KOPT-K1 (cell line): ENCODE data around the gene SMIM22.

Source experiments
- H3K27ac ChIP-seq: fragments of 200-600 bp; sonication (generic); 2 replicates; pipeline ENCODE4 v1.5.1; 2016; ENCODE audit warnings: antibody characterized with exemption, mild to moderate bottlenecking, low read depth, low read length; ENCODE audit not compliant: poor library complexity, severe bottlenecking
- H3K36me3 ChIP-seq: fragments of 200-600 bp; sonication (generic); 2 replicates; pipeline ENCODE4 v1.5.1; 2017; ENCODE audit warnings: antibody characterized with exemption, mild to moderate bottlenecking, low read length, moderate library complexity; ENCODE audit not compliant: insufficient read depth
- H3K9me3 ChIP-seq: fragments of 200-600 bp; sonication (generic); 2 replicates; pipeline ENCODE4 v1.5.1; 2017; ENCODE audit warnings: antibody characterized with exemption, low read length, mild to moderate bottlenecking; ENCODE audit not compliant: insufficient read depth, poor library complexity, severe bottlenecking

Gene SMIM22

DNA sequence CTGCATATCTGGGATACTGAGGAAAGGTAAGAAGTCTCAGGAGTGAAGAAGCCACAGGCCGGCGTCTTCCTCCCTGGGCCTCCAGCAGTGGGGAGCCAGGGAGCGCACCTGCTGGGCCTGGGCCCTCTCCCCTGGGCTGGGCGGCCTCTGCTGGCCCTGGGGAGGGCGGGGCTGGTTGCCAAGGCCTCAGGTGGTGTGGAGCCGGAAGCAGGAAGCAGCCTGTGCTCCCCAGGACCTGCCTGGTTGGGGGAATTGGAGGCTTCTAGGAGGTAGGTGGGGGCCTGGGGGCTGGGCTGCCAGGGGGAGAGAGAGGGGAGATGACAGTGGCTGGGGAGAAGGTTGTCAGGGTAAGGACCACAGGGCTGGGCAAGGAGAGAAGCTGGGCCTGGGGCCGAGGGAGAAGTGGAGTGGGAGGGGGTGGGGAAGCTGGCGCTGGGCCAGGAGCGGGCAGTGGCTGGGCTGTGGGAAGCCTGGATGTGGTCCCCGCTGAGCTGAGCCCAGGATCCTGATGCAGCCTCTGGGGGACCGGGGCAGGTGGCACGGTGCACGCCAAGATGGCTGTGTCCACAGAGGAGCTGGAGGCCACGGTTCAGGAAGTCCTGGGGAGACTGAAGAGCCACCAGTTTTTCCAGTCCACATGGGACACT lies at the start of gene SMIM22:
SMIM22 (plus strand) TSS at position 189 of the 647 bp plus-strand sequence; CDS start at position 555, 366 bp downstream.
- H3K27ac ChIP-seq: no peak within 1 kb of the TSS

GRCh38 chr16:4746215-4746614 lies 49.0 kb upstream of the SMIM22 start:
- H3K27ac ChIP-seq: peak overlapping the region; percentile 44
- H3K36me3 ChIP-seq: peaks cover 8% of the 10 kb centered on the region; the same call in 1 of the 2 replicates

More for the DNA sequence above, at the start of gene SMIM22:
- Histone ChIP-seq H3K36me3 (no peaks in the 10 kb centered on the region), H3K9me3 (no peaks in the 10 kb centered on the region)

DNA sequence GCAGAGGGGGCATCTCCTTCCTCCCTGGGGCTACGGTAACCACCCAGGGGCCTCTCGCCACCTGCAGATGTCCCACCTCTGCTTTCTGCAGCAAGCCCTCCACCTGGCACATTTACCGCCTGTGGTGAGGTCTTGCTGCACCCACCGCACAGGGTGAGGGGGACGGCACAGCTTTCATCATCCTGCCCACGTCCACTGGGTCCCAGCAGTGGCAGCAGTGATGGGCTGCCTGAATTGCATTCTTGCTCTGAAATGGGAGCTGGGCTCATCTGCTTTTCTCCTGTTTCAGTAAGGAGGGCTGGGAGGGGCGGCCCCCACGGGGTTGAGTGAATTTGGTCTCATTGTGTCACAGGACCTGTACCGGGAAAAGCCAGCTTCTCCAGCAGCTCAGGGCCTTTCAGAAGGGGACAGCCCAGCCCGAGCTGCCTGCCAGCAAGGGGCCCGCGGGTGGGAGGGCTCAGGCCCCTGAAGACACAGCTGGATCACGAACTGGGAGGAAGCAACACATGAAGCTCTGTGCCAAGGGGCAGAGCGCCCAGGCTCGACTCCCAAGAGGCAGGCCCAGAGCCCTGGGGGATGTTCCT lies 48.1 kb upstream of the SMIM22 start:
- peak overlapping the region; percentile 44 for H3K27ac ChIP-seq
- H3K36me3 ChIP-seq: peaks cover 17% of the 10 kb centered on the region
- no peaks in the 10 kb centered on the region for H3K9me3 ChIP-seq

More at GRCh38 chr16:4746215-4746614, 49.0 kb upstream of the SMIM22 start:
- H3K9me3 ChIP-seq: no peaks in the 10 kb centered on the region

DNA sequence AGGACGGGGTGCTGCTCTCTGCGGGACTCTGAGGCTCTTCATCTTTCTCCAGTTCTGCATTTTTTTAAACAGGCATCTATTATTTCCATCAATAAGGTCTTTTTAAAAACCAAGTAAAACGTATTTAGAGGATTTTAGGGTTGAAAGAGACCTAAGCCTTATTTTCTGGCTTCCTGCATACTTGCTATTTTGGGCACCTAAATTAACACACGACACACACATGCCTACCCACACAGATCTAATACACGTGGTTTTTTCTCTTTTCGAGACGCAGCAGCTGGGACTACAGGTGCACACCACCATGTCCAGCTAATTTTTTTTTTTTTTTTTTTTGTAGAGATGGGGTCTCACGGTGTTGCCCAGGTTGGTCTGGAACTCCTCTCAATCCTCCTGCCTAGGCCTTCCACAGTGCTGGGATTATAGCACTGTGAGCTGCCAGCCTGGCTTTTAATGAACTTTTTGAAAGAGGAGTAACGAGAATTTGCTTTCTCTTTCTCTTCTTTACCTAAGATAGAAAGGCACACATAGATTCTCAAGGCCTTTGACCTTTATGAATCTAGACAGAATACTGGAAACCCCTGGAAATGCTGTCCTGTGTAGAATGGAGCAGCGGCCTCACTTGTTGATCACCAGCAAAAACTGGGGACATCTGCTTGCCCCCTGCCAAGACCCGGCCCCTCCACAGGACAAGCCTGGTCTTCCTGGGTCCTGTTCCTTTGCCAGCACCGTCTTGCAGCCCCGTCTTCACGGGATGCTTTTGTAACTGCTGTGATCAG lies 47.1 kb upstream of the SMIM22 start:
- Histone ChIP-seq H3K27ac (peak overlapping the region; percentile 44), H3K36me3 (peaks cover 27% of the 10 kb centered on the region), H3K9me3 (no peaks in the 10 kb centered on the region)

DNA sequence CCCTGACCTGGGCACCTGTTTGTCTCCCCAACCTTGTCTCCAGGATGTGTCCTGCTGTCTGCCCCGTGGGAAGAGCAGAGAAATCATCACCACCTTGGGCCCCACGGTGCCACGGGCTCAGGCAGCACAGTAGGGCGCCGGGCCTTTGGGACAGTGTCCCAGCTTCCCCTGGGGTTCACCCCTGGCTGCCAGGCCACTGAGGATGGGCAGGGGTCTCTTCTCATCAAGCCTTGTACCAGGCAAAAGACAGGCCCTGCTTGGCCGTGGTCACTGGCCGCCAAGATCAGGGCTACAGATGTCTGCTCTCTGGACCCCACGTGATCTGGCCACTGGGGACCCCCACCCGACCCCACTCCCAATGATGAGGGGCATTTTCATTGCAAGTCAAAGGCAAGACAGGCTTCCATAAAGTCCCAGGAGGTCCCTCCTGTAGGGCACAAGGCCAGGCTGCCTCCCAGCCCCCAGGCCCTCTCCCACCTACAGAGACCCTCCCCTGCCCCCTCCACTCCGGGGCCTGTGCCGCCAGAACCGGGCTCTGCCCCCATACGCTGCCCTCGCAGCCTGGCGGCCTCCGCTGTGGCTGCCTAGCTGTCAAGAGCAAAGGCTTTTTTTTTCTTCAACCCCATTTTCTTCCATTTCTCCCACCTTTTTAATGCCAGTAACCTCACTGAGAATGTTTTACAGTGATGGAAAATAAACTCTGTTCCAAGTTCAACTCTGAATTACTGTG lies 46.3 kb upstream of the SMIM22 start:
- no peaks in the 10 kb centered on the region for H3K9me3 ChIP-seq
- peak overlapping the region; percentile 44 for H3K27ac ChIP-seq
- H3K36me3 ChIP-seq: peaks cover 34% of the 10 kb centered on the region

DNA sequence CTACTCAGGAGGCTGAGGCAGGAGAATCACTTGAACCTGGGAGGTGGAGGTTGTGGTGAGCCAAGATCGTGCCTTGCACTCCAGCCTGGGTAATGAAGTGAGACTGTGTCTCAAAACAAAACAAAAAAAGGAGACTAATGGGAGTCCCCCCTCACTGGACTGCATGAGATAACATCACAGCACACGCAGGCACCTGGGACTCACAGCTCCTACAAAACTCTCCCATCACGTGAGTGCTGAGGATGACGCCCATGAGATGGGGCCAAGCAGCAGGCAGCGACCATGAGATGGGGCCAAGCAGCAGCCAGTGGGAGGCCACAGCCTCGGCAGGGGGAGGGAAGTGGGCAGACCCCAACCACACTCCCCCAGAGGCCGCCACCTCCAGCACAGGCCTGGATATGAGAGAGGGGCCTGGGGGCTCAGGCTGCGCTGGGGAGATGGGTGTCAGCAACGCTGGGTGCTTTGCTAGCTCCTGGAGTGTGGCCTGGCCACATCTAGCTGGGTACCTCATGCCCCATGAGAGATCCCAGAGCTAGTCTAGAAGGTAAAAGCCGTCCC lies 45.4 kb upstream of the SMIM22 start:
- H3K27ac ChIP-seq: no peak overlapping the region
- H3K9me3 ChIP-seq: no peaks in the 10 kb centered on the region
- peaks cover 40% of the 10 kb centered on the region for H3K36me3 ChIP-seq

- H3K9me3 ChIP-seq: no peaks in the 10 kb centered on the region
- H3K27ac ChIP-seq: no peak overlapping the region
- peaks cover 51% of the 10 kb centered on the region for H3K36me3 ChIP-seq
These were observed 44.3 kb upstream of the SMIM22 start for GRCh38 chr16:4750896-4751295.

- H3K27ac ChIP-seq: no peak overlapping the region
- H3K36me3 ChIP-seq: peaks cover 55% of the 10 kb centered on the region
- no peaks in the 10 kb centered on the region for H3K9me3 ChIP-seq
These were observed 42.6 kb upstream of the SMIM22 start for GRCh38 chr16:4752351-4753100.

GRCh38 chr16:4753227-4753626 lies 41.9 kb upstream of the SMIM22 start:
- Histone ChIP-seq H3K36me3 (peaks cover 59% of the 10 kb centered on the region), H3K27ac (no peak overlapping the region), H3K9me3 (no peaks in the 10 kb centered on the region)

- no peak overlapping the region for H3K27ac ChIP-seq
- H3K9me3 ChIP-seq: no peaks in the 10 kb centered on the region
- H3K36me3 ChIP-seq: peaks cover 75% of the 10 kb centered on the region
These were observed 40.3 kb upstream of the SMIM22 start for GRCh38 chr16:4754865-4755264.

DNA sequence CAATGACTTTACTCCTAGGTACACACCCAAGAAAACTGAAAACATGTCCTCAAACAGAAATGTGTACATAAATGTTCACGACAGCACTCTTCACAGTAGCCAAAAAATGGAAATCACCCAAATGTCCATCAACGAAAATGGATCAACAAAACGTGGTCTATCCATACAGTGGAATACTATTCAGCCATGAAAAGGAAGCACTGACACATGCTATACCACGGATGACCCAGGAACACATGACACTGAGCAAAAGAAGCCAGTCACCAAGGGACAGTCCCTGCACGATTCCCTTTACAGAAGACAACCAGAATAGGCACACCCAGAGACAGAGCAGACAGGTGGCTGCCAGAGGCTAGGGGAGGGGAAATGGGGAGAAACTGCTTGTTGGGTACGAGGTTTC lies 39.5 kb upstream of the SMIM22 start:
- H3K27ac ChIP-seq: no peak overlapping the region
- H3K36me3 ChIP-seq: peaks cover 81% of the 10 kb centered on the region
- H3K9me3 ChIP-seq: no peaks in the 10 kb centered on the region

DNA sequence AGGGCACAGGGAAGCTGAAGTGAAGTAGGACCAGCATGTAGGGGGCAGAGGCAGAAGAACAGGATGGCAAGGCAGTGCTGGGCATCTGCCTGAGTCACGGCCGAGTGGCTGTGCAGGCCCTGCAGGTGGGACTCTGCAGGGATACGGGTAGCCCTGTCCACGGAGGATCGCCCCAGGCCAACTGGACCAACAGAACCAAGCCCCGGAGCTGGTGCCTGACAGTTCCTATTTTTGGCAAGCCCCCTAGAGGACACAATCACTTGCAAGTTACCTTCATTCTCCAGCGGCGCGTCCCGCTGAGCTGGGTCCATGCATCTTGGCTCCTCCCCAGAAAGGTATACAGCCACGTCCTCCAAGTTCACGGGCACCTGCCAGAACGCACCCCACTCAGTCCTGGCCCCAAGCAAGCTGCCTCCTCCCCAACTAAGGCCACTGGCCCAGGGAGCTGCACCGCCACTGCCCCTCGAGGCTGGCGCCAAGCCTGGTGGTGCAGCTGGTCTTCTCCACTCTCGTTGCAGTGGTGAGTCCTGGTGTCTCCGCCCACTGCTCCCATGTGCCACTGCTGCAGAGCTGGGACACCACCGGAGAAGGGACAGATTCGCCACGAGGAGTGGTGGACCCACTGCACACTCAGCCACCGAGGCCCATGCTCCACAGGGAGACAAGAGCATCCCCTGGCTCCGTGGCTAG lies 34.8 kb upstream of the SMIM22 start:
- Histone ChIP-seq H3K9me3 (no peaks in the 10 kb centered on the region), H3K36me3 (peaks cover 73% of the 10 kb centered on the region)

DNA sequence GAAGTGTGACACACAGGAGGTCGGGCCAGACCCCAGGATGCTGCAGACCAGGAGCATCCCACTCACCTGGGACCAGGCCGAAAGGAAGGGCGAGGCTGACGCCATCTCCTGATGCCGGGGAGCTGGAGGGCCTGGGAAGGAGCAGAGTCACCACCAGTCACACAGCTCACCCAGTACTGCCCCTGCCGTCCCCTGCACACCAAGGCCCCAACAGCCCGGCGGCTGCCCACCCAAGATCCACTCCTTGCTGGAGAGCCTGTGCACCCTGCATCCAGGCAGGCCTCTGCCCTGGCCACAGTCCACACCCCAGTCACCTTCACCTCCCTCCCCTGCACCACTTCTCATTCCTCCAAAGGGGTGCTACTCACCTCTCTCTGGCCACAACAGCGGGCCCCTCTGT lies 33.0 kb upstream of the SMIM22 start:
- H3K36me3 ChIP-seq: peaks cover 64% of the 10 kb centered on the region
- H3K27ac ChIP-seq: no peak overlapping the region
- no peaks in the 10 kb centered on the region for H3K9me3 ChIP-seq

More for the DNA sequence above, 34.8 kb upstream of the SMIM22 start:
- H3K27ac ChIP-seq: no peak overlapping the region

- no peak overlapping the region for H3K27ac ChIP-seq
- peaks cover 54% of the 10 kb centered on the region for H3K36me3 ChIP-seq
- no peaks in the 10 kb centered on the region for H3K9me3 ChIP-seq
These were observed 31.4 kb upstream of the SMIM22 start for GRCh38 chr16:4763791-4764190.
